AG10803 (cell line): ENCODE data around the gene KMT2C.

Source experiments
- DNase-seq: peaks from one replicate; pipeline ENCODE4 v3.0.0; 2010; ENCODE audit warnings: low read depth
- H3K4me3 ChIP-seq: 2 replicates; pipeline ENCODE4 v1.5.1; 2011; ENCODE audit warnings: mild to moderate bottlenecking, low read length, control low read depth
- TF ChIP-seq, protein P1 (sequence below): conservative IDR thresholded peaks from 2 replicates; pipeline ENCODE4 v1.5.1; 2011; ENCODE audit warnings: mild to moderate bottlenecking, low read length, control low read depth, inconsistent platforms

KMT2C gene

GRCh38 chr7:152129682-152130081 is 306.1 kb downstream of the KMT2C start:
- no peak for DNase-seq
- no peak overlapping the region for H3K4me3 ChIP-seq
- TF ChIP-seq, protein P1, sequence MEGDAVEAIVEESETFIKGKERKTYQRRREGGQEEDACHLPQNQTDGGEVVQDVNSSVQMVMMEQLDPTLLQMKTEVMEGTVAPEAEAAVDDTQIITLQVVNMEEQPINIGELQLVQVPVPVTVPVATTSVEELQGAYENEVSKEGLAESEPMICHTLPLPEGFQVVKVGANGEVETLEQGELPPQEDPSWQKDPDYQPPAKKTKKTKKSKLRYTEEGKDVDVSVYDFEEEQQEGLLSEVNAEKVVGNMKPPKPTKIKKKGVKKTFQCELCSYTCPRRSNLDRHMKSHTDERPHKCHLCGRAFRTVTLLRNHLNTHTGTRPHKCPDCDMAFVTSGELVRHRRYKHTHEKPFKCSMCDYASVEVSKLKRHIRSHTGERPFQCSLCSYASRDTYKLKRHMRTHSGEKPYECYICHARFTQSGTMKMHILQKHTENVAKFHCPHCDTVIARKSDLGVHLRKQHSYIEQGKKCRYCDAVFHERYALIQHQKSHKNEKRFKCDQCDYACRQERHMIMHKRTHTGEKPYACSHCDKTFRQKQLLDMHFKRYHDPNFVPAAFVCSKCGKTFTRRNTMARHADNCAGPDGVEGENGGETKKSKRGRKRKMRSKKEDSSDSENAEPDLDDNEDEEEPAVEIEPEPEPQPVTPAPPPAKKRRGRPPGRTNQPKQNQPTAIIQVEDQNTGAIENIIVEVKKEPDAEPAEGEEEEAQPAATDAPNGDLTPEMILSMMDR: no peak

GRCh38 chr7:152128741-152129461 is 306.9 kb downstream of the KMT2C start:
- DNase-seq: no peak
- TF ChIP-seq, protein P1: no peak
- no peak overlapping the region for H3K4me3 ChIP-seq

- H3K4me3 ChIP-seq: no peak overlapping the region
- no peak for DNase-seq
- TF ChIP-seq, protein P1: no peak
These were observed 307.6 kb downstream of the KMT2C start for GRCh38 chr7:152128252-152128651.

GRCh38 chr7:152127229-152127628 is 308.6 kb downstream of the KMT2C start:
- H3K4me3 ChIP-seq: no peak overlapping the region
- no peak for DNase-seq
- TF ChIP-seq, protein P1: no peak

DNA sequence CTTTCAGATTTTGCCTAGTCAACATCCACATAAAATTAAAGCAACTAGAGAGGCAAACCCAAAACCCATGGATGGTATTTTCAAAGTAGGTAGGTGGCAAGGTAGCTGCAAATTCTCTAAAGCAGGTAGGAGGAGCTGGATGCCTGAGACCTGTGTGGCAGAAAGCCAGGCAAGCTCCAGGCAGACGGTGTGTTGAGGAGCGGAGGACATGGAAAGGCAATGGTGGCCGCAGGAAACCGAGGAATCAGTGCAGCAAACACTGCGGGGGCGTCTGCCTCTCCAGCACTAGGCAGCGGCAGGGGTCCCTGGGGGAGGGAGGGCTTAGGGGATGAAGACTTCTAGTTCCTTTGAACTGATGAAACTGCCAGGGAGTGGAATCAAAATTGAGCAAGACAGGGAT is 309.1 kb downstream of the KMT2C start:
- DNase-seq: no peak
- no peak overlapping the region for H3K4me3 ChIP-seq
- TF ChIP-seq, protein P1: no peak

DNA sequence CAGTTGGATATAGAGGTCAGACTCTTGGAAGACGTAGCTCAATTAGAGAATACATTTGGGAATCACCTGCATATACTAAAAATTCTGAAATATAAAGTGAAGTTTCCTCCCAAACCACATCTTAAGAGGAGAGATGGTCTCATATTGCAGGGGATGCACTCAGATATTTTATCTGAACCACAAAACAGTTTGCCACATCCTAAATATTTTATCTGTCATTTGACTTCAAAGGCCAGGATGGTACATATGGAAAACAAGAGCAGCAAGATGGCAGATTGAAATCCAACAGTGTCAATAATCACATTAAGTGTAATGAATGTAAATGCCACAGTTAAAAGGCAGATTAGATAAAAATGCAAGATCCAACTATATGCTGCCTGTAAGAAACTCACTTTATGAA is 313.3 kb downstream of the KMT2C start:
- H3K4me3 ChIP-seq: no peak overlapping the region
- TF ChIP-seq, protein P1: no peak
- no peak for DNase-seq

- DNase-seq: no peak
- H3K4me3 ChIP-seq: no peak overlapping the region
- TF ChIP-seq, protein P1: no peak
These were observed 314.4 kb downstream of the KMT2C start for GRCh38 chr7:152121432-152121831.
